Keratinocyte (primary cell): ENCODE measurements around the gene ASS1.

ENCODE experiments used
- CTCF ChIP-seq, 3 experiments: IDR thresholded peaks in 1 of 3; conservative IDR thresholded peaks in 1 of 3; optimal IDR thresholded peaks in 1 of 3; 2 replicates in 2 of 3; 3 replicates in 1 of 3; pipeline versions ENCODE3 to v1.5.1; 2011; ENCODE audit warnings: low read length in 3 of 3, mild to moderate bottlenecking in 3 of 3, moderate library complexity in 2 of 3, control low read depth in 1 of 3, inconsistent platforms in 1 of 3; ENCODE audit not compliant: insufficient read depth in 2 of 3; ENCODE audit errors: extremely low read depth in 1 of 3
- EZH2 ChIP-seq: IDR thresholded peaks from one replicate; pipeline ENCODE4 v1.6.1; 2012; ENCODE audit warnings: inconsistent platforms, mild to moderate bottlenecking, low read length, moderate library complexity

GRCh38 chr9:130473009-130473408 is 28.2 kb downstream of the ASS1 start:
- TF ChIP-seq CTCF (optimal IDR thresholded peaks at IDR 0.05 in 1 of 3, IDR thresholded peaks at IDR 0.05 in 1 of 3, conservative IDR thresholded peaks at IDR 0.05 in 1 of 3; ENCODE audit: extremely low read depth in 1 of 3, insufficient read depth in 2 of 3, low read length in 3 of 3), result no peak
- TF ChIP-seq EZH2, result no peak
